HL-60 (cell line): ENCODE measurements around the gene KCNQ1OT1.

Experiments
- DNase-seq, 2 experiments: peaks; one replicate each; pipeline ENCODE4 v3.0.0-alpha.2; 2010 to 2020; ENCODE audit warnings: low read depth in 1 of 2, low spot score in 1 of 2
- H3K27ac ChIP-seq: fragments of 250-450 bp; sonication (Bioruptor Pico); replicated peaks from 2 replicates; pipeline ENCODE4 v1.5.1; 2020; ENCODE audit warnings: mild to moderate bottlenecking, moderate library complexity
- H3K27me3 ChIP-seq: fragments of 250-450 bp; sonication (Bioruptor Pico); 2 replicates; pipeline ENCODE4 v1.5.1; 2021; ENCODE audit warnings: mild to moderate bottlenecking, moderate library complexity; ENCODE audit not compliant: insufficient read depth, poor library complexity, severe bottlenecking
- H3K4me3 ChIP-seq: replicated peaks from 2 replicates; pipeline ENCODE4 v1.5.1; 2011; ENCODE audit warnings: mild to moderate bottlenecking, control low read depth, low read length; ENCODE audit not compliant: insufficient read depth
- CTCF ChIP-seq: IDR thresholded peaks from one replicate; pipeline ENCODE4 v1.5.1; 2011; ENCODE audit warnings: low read length, control low read depth, inconsistent platforms; ENCODE audit not compliant: insufficient read depth
- GABPA ChIP-seq: IDR thresholded peaks from 2 replicates; pipeline ENCODE4 v1.6.1; 2012; ENCODE audit warnings: low read depth
- POLR2AphosphoS5 ChIP-seq: IDR thresholded peaks from 2 replicates; pipeline ENCODE4 v1.6.1; 2012; ENCODE audit warnings: low read depth
- REST ChIP-seq: IDR thresholded peaks from 2 replicates; pipeline ENCODE4 v1.6.1; 2012; ENCODE audit warnings: low read depth; ENCODE audit not compliant: insufficient replicate concordance
- SPI1 ChIP-seq: IDR thresholded peaks from 2 replicates; pipeline ENCODE4 v1.6.1; 2012; ENCODE audit warnings: low read depth, mild to moderate bottlenecking, borderline replicate concordance

KCNQ1OT1 gene

GRCh38 chr11:2717561-2718325 lies 17.9 kb upstream of the KCNQ1OT1 start:
- TF ChIP-seq CTCF: no peak
- no peak for TF ChIP-seq REST
- TF ChIP-seq GABPA: no peak
- no peak for TF ChIP-seq POLR2AphosphoS5
- no peak for TF ChIP-seq SPI1
- Histone ChIP-seq H3K4me3 (no peak overlapping the region), H3K27me3 (no peaks in the 10 kb centered on the region), H3K27ac (no peak overlapping the region)
- no peak for DNase-seq

- Histone ChIP-seq H3K4me3 (no peak overlapping the region), H3K27ac (no peak overlapping the region), H3K27me3 (no peaks in the 10 kb centered on the region)
- TF ChIP-seq SPI1 (no peak), GABPA (no peak), REST (no peak), CTCF (no peak), POLR2AphosphoS5 (no peak)
- DNase-seq: no peak
Observed at GRCh38 chr11:2716376-2717095, 16.7 kb upstream of the KCNQ1OT1 start.

GRCh38 chr11:2715716-2716350 lies 16.0 kb upstream of the KCNQ1OT1 start:
- TF ChIP-seq POLR2AphosphoS5 (no peak), GABPA (no peak), SPI1 (no peak), CTCF (no peak), REST (no peak)
- H3K27me3 ChIP-seq: no peaks in the 10 kb centered on the region
- H3K27ac ChIP-seq: no peak overlapping the region
- H3K4me3 ChIP-seq: no peak overlapping the region
- no peak for DNase-seq
